HG03103 (cell line): Measurements from ENCODE around the gene TMC2.

Experiments
- ATAC-seq: cut with Tn5 transposase; IDR thresholded peaks from one replicate; pipeline ENCODE4 v1.9.1; 2021; ENCODE audit warnings: low read depth; ENCODE audit not compliant: unreplicated experiment

TMC2 gene

GRCh38 chr20:2619961-2620595, 83.7 kb downstream of the TMC2 start:
- ATAC-seq = no peak

- ATAC-seq = no peak
Measured at GRCh38 chr20:2624190-2624589, 87.8 kb downstream of the TMC2 start.

GRCh38 chr20:2625062-2625461, 88.7 kb downstream of the TMC2 start:
- no peak for ATAC-seq

- ATAC-seq = no peak
Measured at GRCh38 chr20:2626853-2627541, 90.6 kb downstream of the TMC2 start.

- ATAC-seq = no peak
Measured at GRCh38 chr20:2631228-2631627, 94.9 kb downstream of the TMC2 start.

GRCh38 chr20:2633381-2633780, 97.0 kb downstream of the TMC2 start:
- ATAC-seq = no peak

GRCh38 chr20:2637246-2637645, 100.9 kb downstream of the TMC2 start:
- ATAC-seq = no peak

- no peak for ATAC-seq
Measured at GRCh38 chr20:2640260-2640659, 103.9 kb downstream of the TMC2 start.

- no peak for ATAC-seq
Measured at GRCh38 chr20:2640899-2641298, 104.5 kb downstream of the TMC2 start.

- no peak for ATAC-seq
Measured at GRCh38 chr20:2643708-2644107, 107.3 kb downstream of the TMC2 start.

GRCh38 chr20:2651772-2652723, 115.7 kb downstream of the TMC2 start, which contains the start of gene NOP56:
Gene NOP56, plus strand, starts transcription at chr20:2652632. Its CDS starts 29 bp downstream, at chr20:2652661.
- peak; percentile 72 for ATAC-seq

GRCh38 chr20:2652724-2653555, 116.6 kb downstream of the TMC2 start:
- ATAC-seq = peak; percentile 35

- no peak for ATAC-seq
Measured at GRCh38 chr20:2653556-2654383, 117.4 kb downstream of the TMC2 start.

GRCh38 chr20:2654384-2654822, 118.0 kb downstream of the TMC2 start:
- ATAC-seq = no peak

GRCh38 chr20:2654831-2655230, 118.5 kb downstream of the TMC2 start:
- ATAC-seq = no peak

GRCh38 chr20:2655331-2656116, 119.2 kb downstream of the TMC2 start:
- ATAC-seq = no peak

GRCh38 chr20:2656471-2657117, 120.2 kb downstream of the TMC2 start:
- ATAC-seq = no peak

GRCh38 chr20:2657241-2657640, 120.9 kb downstream of the TMC2 start:
- ATAC-seq = no peak
